ENCODE measurements around the gene SULF2. TPM values are rescaled to one million over a fixed set of nuclear protein-coding genes. Genes with fewer than 3 reads are reported as not detected.

Gene SULF2
- total and polyA plus RNA-seq, 9 of the 15 experiments (the other 6 are each of a cell fraction or from before 2014, with no cell fraction given): 0.33 TPM; not detected in 8

- TF ChIP-seq, protein P1, sequence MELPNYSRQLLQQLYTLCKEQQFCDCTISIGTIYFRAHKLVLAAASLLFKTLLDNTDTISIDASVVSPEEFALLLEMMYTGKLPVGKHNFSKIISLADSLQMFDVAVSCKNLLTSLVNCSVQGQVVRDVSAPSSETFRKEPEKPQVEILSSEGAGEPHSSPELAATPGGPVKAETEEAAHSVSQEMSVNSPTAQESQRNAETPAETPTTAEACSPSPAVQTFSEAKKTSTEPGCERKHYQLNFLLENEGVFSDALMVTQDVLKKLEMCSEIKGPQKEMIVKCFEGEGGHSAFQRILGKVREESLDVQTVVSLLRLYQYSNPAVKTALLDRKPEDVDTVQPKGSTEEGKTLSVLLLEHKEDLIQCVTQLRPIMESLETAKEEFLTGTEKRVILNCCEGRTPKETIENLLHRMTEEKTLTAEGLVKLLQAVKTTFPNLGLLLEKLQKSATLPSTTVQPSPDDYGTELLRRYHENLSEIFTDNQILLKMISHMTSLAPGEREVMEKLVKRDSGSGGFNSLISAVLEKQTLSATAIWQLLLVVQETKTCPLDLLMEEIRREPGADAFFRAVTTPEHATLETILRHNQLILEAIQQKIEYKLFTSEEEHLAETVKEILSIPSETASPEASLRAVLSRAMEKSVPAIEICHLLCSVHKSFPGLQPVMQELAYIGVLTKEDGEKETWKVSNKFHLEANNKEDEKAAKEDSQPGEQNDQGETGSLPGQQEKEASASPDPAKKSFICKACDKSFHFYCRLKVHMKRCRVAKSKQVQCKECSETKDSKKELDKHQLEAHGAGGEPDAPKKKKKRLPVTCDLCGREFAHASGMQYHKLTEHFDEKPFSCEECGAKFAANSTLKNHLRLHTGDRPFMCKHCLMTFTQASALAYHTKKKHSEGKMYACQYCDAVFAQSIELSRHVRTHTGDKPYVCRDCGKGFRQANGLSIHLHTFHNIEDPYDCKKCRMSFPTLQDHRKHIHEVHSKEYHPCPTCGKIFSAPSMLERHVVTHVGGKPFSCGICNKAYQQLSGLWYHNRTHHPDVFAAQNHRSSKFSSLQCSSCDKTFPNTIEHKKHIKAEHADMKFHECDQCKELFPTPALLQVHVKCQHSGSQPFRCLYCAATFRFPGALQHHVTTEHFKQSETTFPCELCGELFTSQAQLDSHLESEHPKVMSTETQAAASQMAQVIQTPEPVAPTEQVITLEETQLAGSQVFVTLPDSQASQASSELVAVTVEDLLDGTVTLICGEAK (IDR thresholded peaks at IDR 0.05): peak; percentile 34; the same call in 1 of the 2 replicates
- TF ChIP-seq, protein P1 (CRISPR knock-in tag; IDR thresholded peaks at IDR 0.05): no peak
- TF ChIP-seq ETV6 (IDR thresholded peaks at IDR 0.05; ENCODE audit: borderline replicate concordance in 1 of 2, low read depth in 2 of 2, low read length in 1 of 2) (0 out of 4 replicates have a peak, but pooled peaks of 1 of the 2 experiments have one; percentile 38), ETV6 (CRISPR knock-in tag; IDR thresholded peaks at IDR 0.05; ENCODE audit: borderline replicate concordance) (no peak), FOS (IDR thresholded peaks at IDR 0.05; ENCODE audit: extremely low read depth, insufficient read length) (no peak), KAT8 (IDR thresholded peaks at IDR 0.05; ENCODE audit: low read depth) (no peak), RBM34 (IDR thresholded peaks at IDR 0.05; ENCODE audit: borderline replicate concordance, insufficient read depth, low read length) (no peak), CBFA2T2 (conservative IDR thresholded peaks at IDR 0.05) (no peak), FOXJ3 (CRISPR knock-in tag; IDR thresholded peaks at IDR 0.05) (no peak), THRA (IDR thresholded peaks at IDR 0.05) (no peak), XRCC4 (IDR thresholded peaks at IDR 0.05; ENCODE audit: extremely low read depth, insufficient read depth, insufficient read length) (no peak), FOXK1 (CRISPR knock-in tag; IDR thresholded peaks at IDR 0.05; ENCODE audit: borderline replicate concordance) (no peak), MCM2 (IDR thresholded peaks at IDR 0.05; ENCODE audit: low read depth) (no peak), POLR2H (tag; IDR thresholded peaks at IDR 0.05; ENCODE audit: low read depth) (no peak), DMBX1 (CRISPR knock-in tag; IDR thresholded peaks at IDR 0.05; ENCODE audit: borderline replicate concordance) (no peak)
- TF ChIP-seq, protein P2, sequence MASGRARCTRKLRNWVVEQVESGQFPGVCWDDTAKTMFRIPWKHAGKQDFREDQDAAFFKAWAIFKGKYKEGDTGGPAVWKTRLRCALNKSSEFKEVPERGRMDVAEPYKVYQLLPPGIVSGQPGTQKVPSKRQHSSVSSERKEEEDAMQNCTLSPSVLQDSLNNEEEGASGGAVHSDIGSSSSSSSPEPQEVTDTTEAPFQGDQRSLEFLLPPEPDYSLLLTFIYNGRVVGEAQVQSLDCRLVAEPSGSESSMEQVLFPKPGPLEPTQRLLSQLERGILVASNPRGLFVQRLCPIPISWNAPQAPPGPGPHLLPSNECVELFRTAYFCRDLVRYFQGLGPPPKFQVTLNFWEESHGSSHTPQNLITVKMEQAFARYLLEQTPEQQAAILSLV (tag; IDR thresholded peaks at IDR 0.05): no peak
Observed at GRCh38 chr20:47727170-47727880, 58.0 kb downstream of the SULF2 start (continued).
